ENCODE measurements around the gene CBLB. TPM values are rescaled to one million over a fixed set of nuclear protein-coding genes. Genes with fewer than 3 reads are reported as not detected.

CBLB gene
- total RNA-seq, 1 donor from 2014 or later, result 30.0 TPM

DNA sequence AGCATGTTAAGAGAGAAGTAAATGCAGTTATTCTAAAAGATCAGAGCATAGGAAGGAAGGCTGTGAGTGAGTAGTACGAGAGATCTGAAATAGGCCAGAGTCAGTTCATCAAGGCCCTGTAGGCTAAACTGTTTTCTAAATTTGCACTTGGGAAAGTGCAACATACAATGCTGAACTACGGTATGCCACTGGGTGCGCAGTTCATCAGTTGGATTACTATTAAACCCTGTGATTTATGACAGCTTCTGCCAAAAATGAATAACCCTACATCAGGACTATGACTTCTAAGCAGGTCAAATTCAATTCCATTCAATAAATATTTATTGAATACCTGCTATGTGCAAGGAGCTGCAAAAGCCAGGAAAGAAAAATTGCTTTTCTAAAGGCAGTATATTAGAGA is 10.8 kb downstream of the CBLB start:
- H3K36me3 ChIP-seq (ENCODE audit: control insufficient read depth, insufficient read depth, low read length), result peaks cover 5% of the 10 kb centered on the region
- TF ChIP-seq CTCF (IDR thresholded peaks at IDR 0.05; ENCODE audit: insufficient read depth, low read length, severe bottlenecking), result no peak
- H3K27me3 ChIP-seq (ENCODE audit: control insufficient read depth, insufficient read depth, low read length), result no peaks in the 10 kb centered on the region
- DNase-seq (ENCODE audit: low read depth) (no peak), FAIRE-seq (no peak)
- H3K4me3 ChIP-seq (ENCODE audit: low read depth, low read length), result no peak overlapping the region

GRCh38 chr3:105857601-105858000 is 11.2 kb downstream of the CBLB start:
- Histone ChIP-seq H3K4me3 (ENCODE audit: low read depth, low read length) (no peak overlapping the region), H3K27me3 (ENCODE audit: control insufficient read depth, insufficient read depth, low read length) (no peaks in the 10 kb centered on the region), H3K36me3 (ENCODE audit: control insufficient read depth, insufficient read depth, low read length) (peaks cover 6% of the 10 kb centered on the region)
- FAIRE-seq (no peak), DNase-seq (ENCODE audit: low read depth) (no peak)
- TF ChIP-seq CTCF (IDR thresholded peaks at IDR 0.05; ENCODE audit: insufficient read depth, low read length, severe bottlenecking), result no peak

- TF ChIP-seq CTCF (IDR thresholded peaks at IDR 0.05; ENCODE audit: insufficient read depth, low read length, severe bottlenecking), result no peak
- no peak overlapping the region for H3K4me3 ChIP-seq (ENCODE audit: low read depth, low read length)
- DNase-seq (ENCODE audit: low read depth) (no peak), FAIRE-seq (no peak)
- H3K27me3 ChIP-seq (ENCODE audit: control insufficient read depth, insufficient read depth, low read length), result no peaks in the 10 kb centered on the region
- H3K36me3 ChIP-seq (ENCODE audit: control insufficient read depth, insufficient read depth, low read length), result peaks cover 7% of the 10 kb centered on the region
Observed at GRCh38 chr3:105856605-105857004, 12.2 kb downstream of the CBLB start.

GRCh38 chr3:105853801-105854432 is 14.9 kb downstream of the CBLB start:
- no peak for TF ChIP-seq CTCF (IDR thresholded peaks at IDR 0.05; ENCODE audit: insufficient read depth, low read length, severe bottlenecking)
- H3K4me3 ChIP-seq (ENCODE audit: low read depth, low read length), result no peak overlapping the region
- FAIRE-seq, result no peak

DNA sequence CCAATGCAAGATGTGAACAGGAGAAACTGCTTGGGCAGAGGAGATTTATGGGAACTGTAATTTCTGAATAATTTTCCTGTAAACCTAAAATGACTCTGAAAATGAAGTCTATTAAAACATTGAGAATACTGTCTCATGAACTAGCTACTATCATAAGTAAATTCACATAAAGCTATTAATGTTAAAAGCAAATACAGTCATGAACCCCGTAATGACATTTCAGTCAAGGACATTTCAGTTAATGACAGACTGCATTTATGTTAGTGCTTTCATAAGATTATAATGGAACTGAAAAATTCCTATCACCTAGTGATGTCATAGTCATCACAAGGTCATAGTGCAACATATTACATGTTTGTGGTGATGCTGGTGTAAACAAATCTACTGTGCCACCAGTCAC is 17.2 kb downstream of the CBLB start:
- Histone ChIP-seq H3K36me3 (ENCODE audit: control insufficient read depth, insufficient read depth, low read length) (peaks cover 4% of the 10 kb centered on the region), H3K4me3 (ENCODE audit: low read depth, low read length) (no peak overlapping the region), H3K27me3 (ENCODE audit: control insufficient read depth, insufficient read depth, low read length) (no peaks in the 10 kb centered on the region)
- FAIRE-seq (no peak), DNase-seq (ENCODE audit: low read depth) (no peak)
- TF ChIP-seq CTCF (IDR thresholded peaks at IDR 0.05; ENCODE audit: insufficient read depth, low read length, severe bottlenecking), result no peak

More at GRCh38 chr3:105853801-105854432, 14.9 kb downstream of the CBLB start:
- no peak for DNase-seq (ENCODE audit: low read depth)
- Histone ChIP-seq H3K36me3 (ENCODE audit: control insufficient read depth, insufficient read depth, low read length) (peaks cover 4% of the 10 kb centered on the region), H3K27me3 (ENCODE audit: control insufficient read depth, insufficient read depth, low read length) (no peaks in the 10 kb centered on the region)

- no peak for TF ChIP-seq CTCF (IDR thresholded peaks at IDR 0.05; ENCODE audit: insufficient read depth, low read length, severe bottlenecking)
- H3K4me3 ChIP-seq (ENCODE audit: low read depth, low read length), result no peak overlapping the region
- DNase-seq (ENCODE audit: low read depth) (no peak), FAIRE-seq (no peak)
- no peaks in the 10 kb centered on the region for H3K27me3 ChIP-seq (ENCODE audit: control insufficient read depth, insufficient read depth, low read length)
- H3K36me3 ChIP-seq (ENCODE audit: control insufficient read depth, insufficient read depth, low read length), result peaks cover 4% of the 10 kb centered on the region
Observed at GRCh38 chr3:105851176-105851575, 17.6 kb downstream of the CBLB start.
